ENCODE measurements around the gene EIF3F. TPM values are rescaled to one million over a fixed set of nuclear protein-coding genes. Genes with fewer than 3 reads are reported as not detected.

EIF3F gene
- total and polyA plus RNA-seq, 2 of the 8 experiments (the other 6 are each of a cell fraction or from before 2014, with no cell fraction given): 222 to 388 TPM

DNA sequence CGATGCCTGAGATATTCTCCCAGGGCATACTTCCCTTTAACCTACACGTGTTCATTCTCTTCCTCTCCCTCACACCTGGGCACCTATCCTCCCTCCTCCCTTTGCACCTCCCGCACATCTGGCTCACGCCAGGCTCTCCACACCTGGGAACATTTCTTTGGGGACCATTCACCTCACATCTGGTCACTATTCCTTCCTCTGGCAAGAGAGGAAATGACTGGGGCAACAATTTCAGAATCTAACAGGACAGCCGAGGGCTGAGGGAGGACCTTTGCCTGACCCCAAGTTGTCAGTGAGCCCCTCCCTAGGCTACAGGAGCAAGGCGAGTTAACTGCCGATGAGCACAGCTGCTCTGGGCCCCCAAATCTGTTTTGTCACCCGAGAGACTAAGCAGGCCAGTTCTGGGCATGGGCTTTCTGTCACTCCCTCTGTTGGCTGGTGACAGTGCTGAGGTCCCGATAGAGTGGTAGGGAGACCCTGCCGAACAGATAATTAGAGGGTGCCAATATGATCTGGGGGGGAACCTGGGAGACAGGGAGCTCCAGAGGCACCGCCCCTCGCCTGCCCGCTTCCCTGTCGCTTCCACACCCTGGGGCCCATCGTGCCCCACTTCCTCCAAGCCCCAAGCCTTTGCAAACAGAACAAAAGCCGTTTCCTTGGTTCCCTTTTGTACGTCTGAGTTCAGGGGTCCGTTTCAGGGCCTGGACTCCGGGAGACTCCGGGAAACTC, 45.6 kb downstream of the EIF3F start:
- Histone ChIP-seq H3K4me2 (ENCODE audit: insufficient read depth in 1 of 2, low read depth in 2 of 2, low read length in 2 of 2) (peak overlapping the region; percentile 4 to 60; a peak in 3 of 4 replicates), H4K8ac (ENCODE audit: extremely low read depth, insufficient read depth, low read length) (peak overlapping the region; percentile 76; the same call in 1 of the 2 replicates), H3K9ac (replicated peaks in 1 of 4; ENCODE audit: extremely low read depth in 1 of 4, low read depth in 3 of 4, low read length in 3 of 4) (no peak overlapping the region), H2BK20ac (ENCODE audit: low read length) (no peak overlapping the region), H3K23me2 (ENCODE audit: low read depth, low read length) (no peaks in the 10 kb centered on the region), H2BK12ac (ENCODE audit: low read depth, low read length) (no peak overlapping the region), H2BK15ac (ENCODE audit: low read length) (no peak overlapping the region), H3K27me3 (replicated peaks in 1 of 4; ENCODE audit: control insufficient read depth in 3 of 4, extremely low read depth in 1 of 4, insufficient read depth in 3 of 4, low read length in 3 of 4) (peaks cover 0 to 14% (median 6%) of the 10 kb centered on the region in 4 experiments; a peak in 5 of 7 replicates), H2AK5ac (ENCODE audit: low read depth, low read length) (no peak overlapping the region), H2AFZ (ENCODE audit: low read length) (no peak overlapping the region), H3K56ac (replicated peaks; ENCODE audit: insufficient read length, low read depth, low read length) (no peak overlapping the region), H3K4me3 (ENCODE audit: extremely low read depth in 1 of 4, insufficient read depth in 2 of 4, low read depth in 3 of 4, low read length in 4 of 4) (peak overlapping the region in 1 of 4 experiments; percentile 29; a peak in 1 of 8 replicates), H3K4ac (replicated peaks; ENCODE audit: insufficient read length, low read depth, low read length) (no peak overlapping the region), H4K5ac (ENCODE audit: insufficient read length, low read depth, low read length) (no peak overlapping the region), H2BK120ac (replicated peaks; ENCODE audit: low read depth, low read length) (no peak overlapping the region), H3K18ac (ENCODE audit: extremely low read depth, low read length) (no peak overlapping the region), H3K79me2 (ENCODE audit: control insufficient read depth in 1 of 2, insufficient read depth in 2 of 2, low read length in 2 of 2) (no peaks in the 10 kb centered on the region), H3K4me1 (replicated peaks in 1 of 4; ENCODE audit: control insufficient read depth in 3 of 4, insufficient read depth in 4 of 4, low read length in 3 of 4) (peaks cover 0 to 13% (median 4%) of the 10 kb centered on the region in 4 experiments; a peak in 5 of 7 replicates), H3K14ac (ENCODE audit: insufficient read length) (no peak overlapping the region), H3K9me3 (ENCODE audit: insufficient read depth in 2 of 2, low read depth in 1 of 2, low read length in 1 of 2) (no peaks in the 10 kb centered on the region), H4K91ac (replicated peaks; ENCODE audit: insufficient read length, low read length) (no peak overlapping the region), H3K79me1 (ENCODE audit: low read depth, low read length) (no peaks in the 10 kb centered on the region), H3K36me3 (ENCODE audit: control insufficient read depth in 2 of 4, insufficient read depth in 4 of 4, low read length in 3 of 4) (no peaks in the 10 kb centered on the region), H3K23ac (ENCODE audit: insufficient read length) (no peak overlapping the region), H2BK5ac (ENCODE audit: low read depth, low read length) (no peak overlapping the region), H4K20me1 (replicated peaks in 1 of 2; ENCODE audit: control insufficient read depth in 1 of 2, insufficient read depth in 2 of 2, low read length in 2 of 2) (no peaks in the 10 kb centered on the region), H3K27ac (ENCODE audit: low read depth, low read length) (no peak overlapping the region)
- ChIA-PET CTCF (ENCODE audit: partially characterized antibody) (interaction anchor here (0.6 to 31.7 kb wide), 29 partner anchors 9 to 532 kb away, joined by 3 to 1283 read pairs (median 5); partner anchors contain the start of gene TUB), POLR2A (ENCODE audit: partially characterized antibody) (interaction anchor here (0.7 to 2.0 kb wide), 7 partner anchors 10 to 63 kb away, joined by 3 to 8 read pairs (median 5); no protein-coding TSS in a partner anchor)
- DNase-seq (ENCODE audit: low read depth in 1 of 2, low spot score in 2 of 2): no peak
- FAIRE-seq: no peak
- 42% methylated on average over 19 of the region's 20 CpGs; no CpG with 5 or more reads in 1 of the 2 experiments for WGBS, 2 experiments (ENCODE audit: extremely low coverage in 1 of 2, insufficient coverage in 1 of 2, insufficient read length in 1 of 2, insufficient replicate concordance in 2 of 2, low coverage in 1 of 2, low lambda C conversion rate in 2 of 2, missing lambda C conversion rate in 1 of 2)

Measured in H1 (cell line).